GM23338 (cell line): Measurements from ENCODE around the gene MAP1B. TPM values are rescaled to one million over a fixed set of nuclear protein-coding genes. Genes with fewer than 3 reads are reported as not detected.

Experiments
- ATAC-seq: fragments of 200-7000 bp; cut with Tn5 transposase; 3 replicates; pipeline ENCODE4 v1.9.1; 2020
- DNase-seq: peaks from one replicate; pipeline ENCODE4 v3.0.0-alpha.2; 2015; ENCODE audit warnings: low spot score
- H2AFZ ChIP-seq: fragments of 200-600 bp; sonication (generic); 2 replicates; pipeline ENCODE4 v1.8.0; 2016; ENCODE audit warnings: antibody characterized with exemption, mild to moderate bottlenecking, moderate library complexity
- H3F3A ChIP-seq: fragments of 200-600 bp; sonication (generic); replicated peaks from 2 replicates; pipeline ENCODE4 v1.8.0; 2017; ENCODE audit warnings: antibody characterized with exemption, mixed run types, low read depth
- H3K27ac ChIP-seq: fragments of 200-600 bp; sonication (generic); 2 replicates; pipeline ENCODE4 v1.6.1; 2016; ENCODE audit warnings: low read depth
- H3K27me3 ChIP-seq: fragments of 200-600 bp; sonication (generic); 2 replicates; pipeline ENCODE4 v1.8.0; 2016; ENCODE audit warnings: mild to moderate bottlenecking, mixed run types, moderate library complexity; ENCODE audit not compliant: insufficient read depth
- H3K36me3 ChIP-seq: fragments of 200-600 bp; sonication (generic); 2 replicates; pipeline ENCODE4 v1.8.0; 2016; ENCODE audit warnings: mild to moderate bottlenecking; ENCODE audit not compliant: insufficient read depth
- H3K4me1 ChIP-seq: fragments of 200-600 bp; sonication (generic); 2 replicates; pipeline ENCODE4 v1.8.0; 2016; ENCODE audit warnings: mild to moderate bottlenecking, moderate library complexity; ENCODE audit not compliant: insufficient read depth
- H3K4me2 ChIP-seq: fragments of 200-600 bp; sonication (generic); 2 replicates; pipeline ENCODE4 v1.7.1; 2017; ENCODE audit warnings: mixed run types
- H3K4me3 ChIP-seq: fragments of 200-600 bp; sonication (generic); 2 replicates; pipeline ENCODE4 v1.6.1; 2016; ENCODE audit warnings: mixed run types
- H3K79me2 ChIP-seq: fragments of 200-600 bp; sonication (generic); replicated peaks from 2 replicates; pipeline ENCODE4 v1.8.0; 2017; ENCODE audit warnings: mild to moderate bottlenecking; ENCODE audit not compliant: insufficient read depth
- H3K9me2 ChIP-seq: fragments of 200-600 bp; sonication (generic); 2 replicates; pipeline ENCODE4 v1.8.0; 2017; ENCODE audit not compliant: insufficient read depth
- H4K20me1 ChIP-seq: fragments of 200-600 bp; sonication (generic); replicated peaks from 2 replicates; pipeline ENCODE4 v1.8.0; 2017; ENCODE audit warnings: mild to moderate bottlenecking; ENCODE audit not compliant: insufficient read depth
- H3K27ac Mint-ChIP-seq: 2 replicates; pipeline ENCODE4 v1.8.0; 2020; ENCODE audit warnings: inconsistent platforms, mild to moderate bottlenecking, moderate library complexity, mixed read lengths
- H3K27me3 Mint-ChIP-seq: 3 replicates; pipeline ENCODE4 v1.8.0; 2022; ENCODE audit warnings: low read depth, mild to moderate bottlenecking, moderate library complexity, mixed read lengths, inconsistent platforms; ENCODE audit not compliant: insufficient read depth, poor library complexity
- H3K36me3 Mint-ChIP-seq: 3 replicates; pipeline ENCODE4 v1.8.0; 2021; ENCODE audit warnings: low read depth, mild to moderate bottlenecking, inconsistent platforms, moderate library complexity, mixed read lengths
- H3K4me1 Mint-ChIP-seq: 3 replicates; pipeline ENCODE4 v1.8.0; 2020; ENCODE audit warnings: mild to moderate bottlenecking, inconsistent platforms, mixed read lengths
- H3K4me3 Mint-ChIP-seq: 3 replicates; pipeline ENCODE4 v1.8.0; 2021; ENCODE audit warnings: moderate library complexity, mild to moderate bottlenecking, inconsistent platforms, mixed read lengths
- H3K9me3 Mint-ChIP-seq: 3 replicates; pipeline ENCODE4 v1.8.0; 2020; ENCODE audit warnings: moderate library complexity, mild to moderate bottlenecking, inconsistent platforms, mixed read lengths
- CTCF ChIP-seq, 2 experiments: fragments of 200-600 bp in 1 of 2; sonication (generic) in 1 of 2; conservative IDR thresholded peaks; 2 replicates each; pipeline versions ENCODE4 v1.5.1 to v1.6.1; 2016 to 2017; ENCODE audit warnings: antibody characterized with exemption in 2 of 2, low read depth in 2 of 2, mild to moderate bottlenecking in 2 of 2, moderate library complexity in 1 of 2
- EZH2 ChIP-seq: fragments of 200-600 bp; sonication (generic); IDR thresholded peaks from one replicate; pipeline ENCODE4 v1.8.0; 2017; ENCODE audit warnings: antibody characterized with exemption, mild to moderate bottlenecking, low read depth; ENCODE audit not compliant: unreplicated experiment
- JUNB ChIP-seq: IDR thresholded peaks from one replicate; pipeline ENCODE4 v1.6.1; 2016; ENCODE audit warnings: antibody characterized with exemption; ENCODE audit not compliant: unreplicated experiment
- NANOG ChIP-seq: IDR thresholded peaks from 2 replicates; pipeline ENCODE4 v1.6.1; 2016; ENCODE audit warnings: antibody characterized with exemption, borderline replicate concordance
- POLR2AphosphoS5 ChIP-seq: IDR thresholded peaks from 2 replicates; pipeline ENCODE4 v1.6.1; 2016; ENCODE audit warnings: antibody characterized with exemption, low read depth
- REST ChIP-seq: IDR thresholded peaks from one replicate; pipeline ENCODE4 v1.6.1; 2018; ENCODE audit warnings: antibody characterized with exemption; ENCODE audit not compliant: unreplicated experiment
- ZNF114 ChIP-seq: fragments of 250-450 bp; sonication (Bioruptor Pico); IDR thresholded peaks from 2 replicates; pipeline ENCODE4 v1.5.0; 2020; ENCODE audit warnings: mild to moderate bottlenecking, moderate library complexity
- polyA plus RNA-seq: library from polyadenylated mRNA; unstranded; fragments of >200 nt; fragmentation: Nextera tagmentation; extraction: Ambion mirVana; gene quantifications from 2 replicates; pipeline ENCODE4 v1.2.1, GENCODE V29; 2016
- total RNA-seq: library from RNA; depleted of rRNA; stranded (reverse); fragments of >200 nt; shearing (Covaris generic); gene quantifications from 2 replicates; pipeline ENCODE4 v1.2.3, GENCODE V29; 2014

The MAP1B gene
- total and polyA plus RNA-seq, 2 experiments from 2014 or later = 148 to 263 TPM

GRCh38 chr5:72161951-72162350, 54.7 kb downstream of the MAP1B start:
- no peak for ATAC-seq
- H3K4me3 ChIP-seq = no peak overlapping the region
- no peak overlapping the region for H3K4me2 ChIP-seq
- no peaks in the 10 kb centered on the region for H3K9me3 Mint-ChIP-seq
- no peak overlapping the region for H2AFZ ChIP-seq
- no peaks in the 10 kb centered on the region for H3F3A ChIP-seq
- no peak overlapping the region for H3K4me3 Mint-ChIP-seq
- H3K27ac ChIP-seq = no peak overlapping the region
- no peak overlapping the region for H3K27ac Mint-ChIP-seq
- H3K79me2 ChIP-seq = peaks cover 30% of the 10 kb centered on the region
- H3K4me1 Mint-ChIP-seq = peaks cover 34% of the 10 kb centered on the region
- peaks cover 30% of the 10 kb centered on the region for H3K4me1 ChIP-seq
- peaks cover 2% of the 10 kb centered on the region for H4K20me1 ChIP-seq
- TF ChIP-seq POLR2AphosphoS5 = no peak
- no peak for TF ChIP-seq JUNB
- TF ChIP-seq NANOG = no peak
- no peak for TF ChIP-seq REST
- TF ChIP-seq EZH2 = no peak
- TF ChIP-seq ZNF114 (CRISPR knock-in tag) = no peak
- no peak for TF ChIP-seq CTCF (conservative IDR thresholded peaks at IDR 0.05; ENCODE audit: low read depth in 2 of 2)
- no peaks in the 10 kb centered on the region for H3K27me3 ChIP-seq
- no peak for DNase-seq
- H3K36me3 ChIP-seq = no peaks in the 10 kb centered on the region; the same call in 1 of the 2 replicates
- H3K27me3 Mint-ChIP-seq = peaks cover 1% of the 10 kb centered on the region
- H3K36me3 Mint-ChIP-seq = no peaks in the 10 kb centered on the region
- no peaks in the 10 kb centered on the region for H3K9me2 ChIP-seq

- Histone ChIP-seq H3K27ac (no peak overlapping the region), H3K4me1 (peaks cover 37% of the 10 kb centered on the region), H3K4me2 (no peak overlapping the region), H3K9me2 (no peaks in the 10 kb centered on the region), H3K27me3 (no peaks in the 10 kb centered on the region), H3K79me2 (peaks cover 18% of the 10 kb centered on the region), H3K36me3 (no peaks in the 10 kb centered on the region; the same call in 1 of the 2 replicates), H3F3A (no peaks in the 10 kb centered on the region), H4K20me1 (no peaks in the 10 kb centered on the region; the same call in none of the 2 replicates), H3K4me3 (no peak overlapping the region), H2AFZ (no peak overlapping the region)
- Mint-ChIP-seq H3K4me1 (peaks cover 43% of the 10 kb centered on the region), H3K9me3 (no peaks in the 10 kb centered on the region), H3K4me3 (no peak overlapping the region), H3K36me3 (no peaks in the 10 kb centered on the region), H3K27me3 (peaks cover 2% of the 10 kb centered on the region), H3K27ac (no peak overlapping the region)
- TF ChIP-seq CTCF (conservative IDR thresholded peaks at IDR 0.05; ENCODE audit: low read depth in 2 of 2) (no peak), NANOG (no peak), EZH2 (no peak)
- no peak for DNase-seq
- no peak for ATAC-seq
Observed at GRCh38 chr5:72163349-72163983, 56.2 kb downstream of the MAP1B start.
